Breast epithelium (tissue), 3 donors: ENCODE results near the gene KRABD2.
A peak's percentile ranks its signal among the peaks of the same experiment; 100 is the strongest.

Experiments used
- CTCF ChIP-seq, 3 donors: fragments of 450-650 bp; IDR thresholded peaks; one replicate each; pipeline ENCODE4 v1.5.1; 2016 to 2017; ENCODE audit warnings: antibody characterized with exemption in 3 of 3, mild to moderate bottlenecking in 3 of 3, moderate library complexity in 3 of 3
- POLR2A ChIP-seq: fragments of 450-650 bp; IDR thresholded peaks from one replicate; pipeline ENCODE4 v1.6.1; 2016; ENCODE audit warnings: antibody characterized with exemption, mild to moderate bottlenecking, moderate library complexity
- POLR2AphosphoS5 ChIP-seq, 3 donors: sonication (generic); formaldehyde crosslinking; IDR thresholded peaks; one replicate each; pipeline ENCODE4 v1.6.1; 2017; ENCODE audit warnings: antibody characterized with exemption in 3 of 3

- TF ChIP-seq CTCF (IDR thresholded peaks at IDR 0.05): no peak
- TF ChIP-seq POLR2AphosphoS5 (IDR thresholded peaks at IDR 0.05): peak in 2 of 3 donors; percentile 32 to 65
- no peak for TF ChIP-seq POLR2A
Measured at GRCh38 chr17:8420041-8420934, 43.8 kb upstream of the KRABD2 start.
